ENCODE measurements around the gene GP1BB. TPM values are rescaled to one million over a fixed set of nuclear protein-coding genes. Genes with fewer than 3 reads are reported as not detected.

Gene GP1BB
- polyA plus RNA-seq, 1 donor from 2014 or later = 42.0 TPM

DNA sequence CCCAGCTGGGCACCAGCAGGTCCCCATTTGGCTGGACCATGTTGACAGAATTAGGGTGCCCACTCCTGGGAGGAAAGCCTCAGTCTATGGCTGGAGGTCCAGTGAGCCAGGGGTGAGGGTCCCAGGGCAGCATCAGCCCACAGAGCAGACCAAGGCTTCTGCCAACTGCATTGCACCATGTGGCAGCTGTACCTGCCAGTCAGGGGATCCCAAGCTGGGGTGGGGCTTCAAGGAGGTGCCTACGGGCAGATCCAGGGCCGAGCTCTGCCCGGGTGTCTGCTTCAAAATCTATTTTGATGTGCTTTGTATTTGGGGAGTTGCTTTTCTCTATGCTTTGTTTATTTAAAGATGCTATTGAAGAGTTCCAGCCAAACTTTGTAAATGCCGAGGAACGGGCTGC, 10.4 kb downstream of the GP1BB start:
- H2AFZ ChIP-seq (ENCODE audit: low read depth, low read length) = no peak overlapping the region
- no peak overlapping the region for H3K27ac ChIP-seq (ENCODE audit: low read length)
- no peaks in the 10 kb centered on the region for H3K27me3 ChIP-seq (ENCODE audit: insufficient read depth, low read depth, low read length)
- H3K79me2 ChIP-seq (replicated peaks; ENCODE audit: insufficient read depth, low read length) = no peaks in the 10 kb centered on the region
- H3K9me3 ChIP-seq (ENCODE audit: low read length) = no peaks in the 10 kb centered on the region
- no peaks in the 10 kb centered on the region for H3K36me3 ChIP-seq (ENCODE audit: insufficient read depth, low read length)
- H3F3A ChIP-seq (ENCODE audit: insufficient read depth, low read length, poor library complexity, severe bottlenecking) = no peaks in the 10 kb centered on the region
- H3K9ac ChIP-seq (ENCODE audit: low read length) = no peak overlapping the region
- TF ChIP-seq EZH2 (IDR thresholded peaks at IDR 0.05; ENCODE audit: borderline replicate concordance, insufficient read depth, low read length, poor library complexity, severe bottlenecking) (no peak), EP300 (conservative IDR thresholded peaks at IDR 0.05; ENCODE audit: poor library complexity, severe bottlenecking) (no peak), MXI1 (conservative IDR thresholded peaks at IDR 0.05; ENCODE audit: poor library complexity, severe bottlenecking) (no peak), RAD21 (conservative IDR thresholded peaks at IDR 0.05) (no peak), TAF1 (IDR thresholded peaks at IDR 0.05; ENCODE audit: low read depth) (no peak), POLR2AphosphoS5 (IDR thresholded peaks at IDR 0.05) (no peak), SMC3 (conservative IDR thresholded peaks at IDR 0.05; ENCODE audit: poor library complexity) (no peak)
- TF ChIP-seq, protein P1, sequence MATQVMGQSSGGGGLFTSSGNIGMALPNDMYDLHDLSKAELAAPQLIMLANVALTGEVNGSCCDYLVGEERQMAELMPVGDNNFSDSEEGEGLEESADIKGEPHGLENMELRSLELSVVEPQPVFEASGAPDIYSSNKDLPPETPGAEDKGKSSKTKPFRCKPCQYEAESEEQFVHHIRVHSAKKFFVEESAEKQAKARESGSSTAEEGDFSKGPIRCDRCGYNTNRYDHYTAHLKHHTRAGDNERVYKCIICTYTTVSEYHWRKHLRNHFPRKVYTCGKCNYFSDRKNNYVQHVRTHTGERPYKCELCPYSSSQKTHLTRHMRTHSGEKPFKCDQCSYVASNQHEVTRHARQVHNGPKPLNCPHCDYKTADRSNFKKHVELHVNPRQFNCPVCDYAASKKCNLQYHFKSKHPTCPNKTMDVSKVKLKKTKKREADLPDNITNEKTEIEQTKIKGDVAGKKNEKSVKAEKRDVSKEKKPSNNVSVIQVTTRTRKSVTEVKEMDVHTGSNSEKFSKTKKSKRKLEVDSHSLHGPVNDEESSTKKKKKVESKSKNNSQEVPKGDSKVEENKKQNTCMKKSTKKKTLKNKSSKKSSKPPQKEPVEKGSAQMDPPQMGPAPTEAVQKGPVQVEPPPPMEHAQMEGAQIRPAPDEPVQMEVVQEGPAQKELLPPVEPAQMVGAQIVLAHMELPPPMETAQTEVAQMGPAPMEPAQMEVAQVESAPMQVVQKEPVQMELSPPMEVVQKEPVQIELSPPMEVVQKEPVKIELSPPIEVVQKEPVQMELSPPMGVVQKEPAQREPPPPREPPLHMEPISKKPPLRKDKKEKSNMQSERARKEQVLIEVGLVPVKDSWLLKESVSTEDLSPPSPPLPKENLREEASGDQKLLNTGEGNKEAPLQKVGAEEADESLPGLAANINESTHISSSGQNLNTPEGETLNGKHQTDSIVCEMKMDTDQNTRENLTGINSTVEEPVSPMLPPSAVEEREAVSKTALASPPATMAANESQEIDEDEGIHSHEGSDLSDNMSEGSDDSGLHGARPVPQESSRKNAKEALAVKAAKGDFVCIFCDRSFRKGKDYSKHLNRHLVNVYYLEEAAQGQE (IDR thresholded peaks at IDR 0.05; ENCODE audit: borderline replicate concordance) = no peak
- TF ChIP-seq, protein P2, sequence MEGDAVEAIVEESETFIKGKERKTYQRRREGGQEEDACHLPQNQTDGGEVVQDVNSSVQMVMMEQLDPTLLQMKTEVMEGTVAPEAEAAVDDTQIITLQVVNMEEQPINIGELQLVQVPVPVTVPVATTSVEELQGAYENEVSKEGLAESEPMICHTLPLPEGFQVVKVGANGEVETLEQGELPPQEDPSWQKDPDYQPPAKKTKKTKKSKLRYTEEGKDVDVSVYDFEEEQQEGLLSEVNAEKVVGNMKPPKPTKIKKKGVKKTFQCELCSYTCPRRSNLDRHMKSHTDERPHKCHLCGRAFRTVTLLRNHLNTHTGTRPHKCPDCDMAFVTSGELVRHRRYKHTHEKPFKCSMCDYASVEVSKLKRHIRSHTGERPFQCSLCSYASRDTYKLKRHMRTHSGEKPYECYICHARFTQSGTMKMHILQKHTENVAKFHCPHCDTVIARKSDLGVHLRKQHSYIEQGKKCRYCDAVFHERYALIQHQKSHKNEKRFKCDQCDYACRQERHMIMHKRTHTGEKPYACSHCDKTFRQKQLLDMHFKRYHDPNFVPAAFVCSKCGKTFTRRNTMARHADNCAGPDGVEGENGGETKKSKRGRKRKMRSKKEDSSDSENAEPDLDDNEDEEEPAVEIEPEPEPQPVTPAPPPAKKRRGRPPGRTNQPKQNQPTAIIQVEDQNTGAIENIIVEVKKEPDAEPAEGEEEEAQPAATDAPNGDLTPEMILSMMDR (IDR thresholded peaks at IDR 0.05; ENCODE audit: poor library complexity, severe bottlenecking) = no peak
- H3K9me2 ChIP-seq (ENCODE audit: insufficient read depth, low read length) = no peaks in the 10 kb centered on the region
- no peaks in the 10 kb centered on the region for H4K20me1 ChIP-seq (ENCODE audit: insufficient read depth)
- H3K4me3 ChIP-seq (ENCODE audit: low read length) = no peak overlapping the region
- no peak overlapping the region for H3K4me2 ChIP-seq (ENCODE audit: low read length)

DNA sequence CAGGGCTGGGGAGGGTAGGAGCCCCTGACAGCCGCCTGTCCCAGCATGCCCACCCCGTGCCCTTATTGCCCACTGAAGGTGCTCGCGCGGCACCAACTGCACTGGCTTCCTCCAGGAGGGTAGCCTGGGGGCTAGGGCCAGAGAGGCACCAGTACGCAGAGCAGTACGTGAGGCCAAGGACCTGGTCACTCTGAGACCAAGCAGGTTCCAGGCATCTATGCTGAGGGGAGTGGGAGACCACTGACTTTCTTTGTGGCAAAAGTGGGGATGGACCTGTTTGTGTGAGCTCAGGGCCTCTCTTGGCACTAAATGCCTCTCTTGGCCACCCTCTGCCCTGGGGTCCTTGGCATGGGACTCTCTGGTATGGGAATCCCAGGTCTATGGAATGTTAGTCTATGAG, 10.8 kb downstream of the GP1BB start:
- Histone ChIP-seq H3F3A (ENCODE audit: insufficient read depth, low read length, poor library complexity, severe bottlenecking) (no peaks in the 10 kb centered on the region), H3K27ac (ENCODE audit: low read length) (no peak overlapping the region), H4K20me1 (ENCODE audit: insufficient read depth) (no peaks in the 10 kb centered on the region), H3K36me3 (ENCODE audit: insufficient read depth, low read length) (no peaks in the 10 kb centered on the region), H3K9me2 (ENCODE audit: insufficient read depth, low read length) (no peaks in the 10 kb centered on the region), H3K27me3 (ENCODE audit: insufficient read depth, low read depth, low read length) (no peaks in the 10 kb centered on the region), H3K9ac (ENCODE audit: low read length) (no peak overlapping the region), H3K79me2 (replicated peaks; ENCODE audit: insufficient read depth, low read length) (no peaks in the 10 kb centered on the region), H3K4me2 (ENCODE audit: low read length) (no peak overlapping the region), H3K9me3 (ENCODE audit: low read length) (no peaks in the 10 kb centered on the region), H2AFZ (ENCODE audit: low read depth, low read length) (no peak overlapping the region), H3K4me3 (ENCODE audit: low read length) (no peak overlapping the region)
- no peak for TF ChIP-seq SMC3 (conservative IDR thresholded peaks at IDR 0.05; ENCODE audit: poor library complexity)
- TF ChIP-seq, protein P2 (IDR thresholded peaks at IDR 0.05; ENCODE audit: poor library complexity, severe bottlenecking) = no peak
- no peak for TF ChIP-seq EP300 (conservative IDR thresholded peaks at IDR 0.05; ENCODE audit: poor library complexity, severe bottlenecking)
- no peak for TF ChIP-seq MXI1 (conservative IDR thresholded peaks at IDR 0.05; ENCODE audit: poor library complexity, severe bottlenecking)
- TF ChIP-seq, protein P1 (IDR thresholded peaks at IDR 0.05; ENCODE audit: borderline replicate concordance) = no peak
- TF ChIP-seq POLR2AphosphoS5 (IDR thresholded peaks at IDR 0.05) = no peak
- TF ChIP-seq EZH2 (IDR thresholded peaks at IDR 0.05; ENCODE audit: borderline replicate concordance, insufficient read depth, low read length, poor library complexity, severe bottlenecking) = no peak
- TF ChIP-seq TAF1 (IDR thresholded peaks at IDR 0.05; ENCODE audit: low read depth) = no peak
- no peak for TF ChIP-seq RAD21 (conservative IDR thresholded peaks at IDR 0.05)
